Stimulated activated CD8-positive, alpha-beta memory T cell treated with anti-CD3 and anti-CD28 coated beads, Interleukin-15, amount 100 ng/mL, for 24 hours (primary cell): ENCODE data around the gene MFRP.

Experiments used
- DNase-seq: peaks from one replicate; pipeline ENCODE4 v3.0.0-alpha.2; 2020; ENCODE audit warnings: low read depth

MFRP gene

GRCh38 chr11:119290894-119291497 is 55.5 kb downstream of the MFRP start:
- DNase-seq = no peak
